CD4-positive, alpha-beta T cell treated with Interleukin-17A for 1 hour (primary cell): ENCODE measurements around the gene DYDC1.
"Not testable (repeated sequence)": the region's sequence is repeated elsewhere in the genome, so short reads cannot be mapped to it uniquely, and the experiment has no call there.

Experiments used
- DNase-seq: peaks from one replicate; pipeline ENCODE4 v3.0.0-alpha.2; 2020

DYDC1 gene

DNA sequence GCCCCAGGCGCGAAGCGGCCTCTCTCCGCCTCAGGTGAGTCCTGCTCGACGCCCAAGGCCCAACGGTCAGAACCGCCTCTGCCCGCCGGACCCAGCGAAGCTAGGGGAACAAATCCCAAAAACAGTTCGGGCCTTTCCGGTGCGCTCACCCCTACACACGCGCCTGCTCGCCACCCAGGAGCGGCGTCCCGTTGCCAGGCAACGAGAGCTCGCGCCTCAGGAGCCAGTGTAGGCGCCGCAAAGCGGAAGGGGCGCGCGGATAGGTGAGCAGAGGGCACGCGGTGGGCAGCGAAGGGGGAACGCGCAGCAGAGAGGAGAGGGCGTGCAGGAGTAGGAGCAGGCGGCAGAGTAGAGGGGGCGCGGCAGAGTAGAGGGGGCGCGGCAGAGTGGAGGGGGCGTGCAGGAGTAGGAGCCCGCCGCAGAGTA lies at the start of gene DYDC1, which contains the start of gene DYDC2:
Gene DYDC1, minus strand, starts transcription at position 193 of the 426 bp plus-strand sequence. CDS start 4,154 bp downstream, outside the sequence.
Gene DYDC2, plus strand, starts transcription at position 219 of the 426 bp plus-strand sequence. CDS start 5,663 bp downstream, outside the sequence.
- peak; percentile 5 for DNase-seq

DNA sequence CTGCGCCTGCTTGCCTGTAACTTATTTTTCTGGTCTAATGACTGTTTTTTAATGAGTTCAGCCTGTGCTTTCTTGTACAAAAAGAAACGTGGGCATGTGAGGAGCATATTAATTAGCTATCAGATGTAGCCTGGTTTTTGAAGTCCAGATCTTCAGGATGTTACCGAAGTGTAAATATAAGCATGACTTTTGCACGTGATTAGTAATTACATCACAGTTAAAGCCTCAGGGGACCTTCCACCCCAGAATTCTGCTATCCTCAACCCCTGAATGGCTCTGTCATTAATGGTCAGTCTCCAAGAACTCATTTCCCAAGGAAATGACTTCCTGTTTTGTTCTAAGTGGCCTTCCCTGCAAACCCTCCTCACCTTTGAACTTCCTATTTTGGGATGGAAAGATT lies 49.6 kb upstream of the DYDC1 start:
- DNase-seq, result no peak

DNA sequence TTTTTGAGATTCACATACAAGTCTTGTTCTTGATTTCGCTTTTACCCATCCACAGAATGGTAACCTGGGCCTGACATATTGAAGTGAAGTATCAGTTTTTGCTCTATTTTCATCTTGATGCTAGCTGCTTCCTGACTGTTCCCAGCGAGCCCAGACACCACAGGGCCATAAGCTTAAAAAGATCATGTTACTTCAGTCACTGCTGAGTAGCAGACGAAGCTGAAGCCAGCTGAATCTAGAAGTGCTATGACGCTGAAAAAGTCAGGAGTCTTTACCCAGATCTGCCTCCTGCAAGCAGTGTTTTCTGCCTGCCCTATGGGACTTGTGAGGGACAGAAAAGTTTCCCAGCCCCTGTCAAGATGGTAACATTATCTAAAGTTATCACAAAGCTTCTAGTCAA lies 49.1 kb upstream of the DYDC1 start:
- DNase-seq, result no peak

DNA sequence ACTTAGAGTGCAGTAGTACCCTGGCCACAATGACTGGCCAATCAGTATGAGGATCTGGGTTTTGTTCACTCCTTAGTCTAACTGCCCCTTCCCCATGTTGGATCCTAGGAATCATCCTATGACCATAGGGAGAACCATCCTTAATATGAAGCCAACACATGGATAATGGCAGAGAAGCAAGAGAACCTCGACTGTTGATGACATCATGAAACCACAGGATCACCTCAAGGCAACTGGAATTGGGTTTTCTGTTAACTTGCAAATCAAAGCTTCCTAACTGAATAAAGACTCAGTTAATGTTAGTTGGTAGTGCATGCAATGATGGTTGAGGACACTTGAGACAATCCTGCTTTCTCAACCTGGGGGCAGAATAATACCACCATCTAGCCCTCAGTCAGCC lies 48.5 kb upstream of the DYDC1 start:
- DNase-seq, result no peak

DNA sequence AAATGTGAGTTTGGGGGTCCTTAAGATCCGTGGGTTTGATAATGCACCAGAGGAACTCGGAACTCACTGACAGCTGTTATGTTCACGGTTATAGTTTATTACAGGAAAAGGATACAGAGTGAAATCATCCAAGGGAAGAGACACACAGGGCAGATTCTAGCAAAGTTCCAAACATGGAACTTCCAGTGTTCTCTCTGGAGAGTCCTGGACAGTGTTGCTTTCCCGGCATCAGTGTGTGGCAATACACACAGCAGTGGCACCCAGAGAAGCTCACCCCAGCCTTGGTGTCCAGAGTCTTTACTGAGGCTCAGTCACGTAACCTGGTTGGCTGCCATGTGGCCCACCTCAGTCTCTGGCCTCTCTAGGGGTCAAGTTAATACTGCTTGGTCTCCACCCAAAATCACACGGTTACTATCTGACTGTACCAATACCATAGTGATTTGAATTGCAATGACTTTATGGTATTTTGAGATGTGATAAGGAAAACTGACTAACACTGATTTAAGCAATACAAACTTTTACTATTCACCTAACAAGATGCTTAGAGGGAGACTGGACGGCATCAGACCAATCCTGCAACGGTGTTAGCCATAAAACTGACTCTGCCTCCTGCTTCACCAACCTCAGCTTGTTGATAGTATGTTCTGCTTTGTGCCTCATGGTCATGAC lies 43.7 kb upstream of the DYDC1 start:
- DNase-seq, result no peak

DNA sequence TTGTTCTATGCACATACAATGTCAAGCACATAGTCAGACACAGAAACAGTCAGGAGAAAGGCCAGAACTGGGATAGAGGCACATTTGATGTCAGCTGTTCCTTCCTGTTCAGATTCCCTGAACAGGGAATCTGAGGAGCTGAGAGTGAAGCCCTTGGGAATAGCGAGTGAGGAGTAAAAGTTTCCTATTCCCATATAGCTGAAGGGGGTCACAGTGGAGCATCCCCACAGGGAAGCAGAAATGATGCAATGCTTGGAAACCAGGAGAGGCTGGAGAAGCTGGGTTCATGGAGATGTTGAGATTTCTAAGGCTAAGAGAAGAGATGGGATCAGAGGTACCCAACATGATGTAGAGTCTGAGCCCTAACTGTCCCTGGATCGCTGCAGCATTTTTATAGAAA lies 40.5 kb upstream of the DYDC1 start:
- no peak for DNase-seq

DNA sequence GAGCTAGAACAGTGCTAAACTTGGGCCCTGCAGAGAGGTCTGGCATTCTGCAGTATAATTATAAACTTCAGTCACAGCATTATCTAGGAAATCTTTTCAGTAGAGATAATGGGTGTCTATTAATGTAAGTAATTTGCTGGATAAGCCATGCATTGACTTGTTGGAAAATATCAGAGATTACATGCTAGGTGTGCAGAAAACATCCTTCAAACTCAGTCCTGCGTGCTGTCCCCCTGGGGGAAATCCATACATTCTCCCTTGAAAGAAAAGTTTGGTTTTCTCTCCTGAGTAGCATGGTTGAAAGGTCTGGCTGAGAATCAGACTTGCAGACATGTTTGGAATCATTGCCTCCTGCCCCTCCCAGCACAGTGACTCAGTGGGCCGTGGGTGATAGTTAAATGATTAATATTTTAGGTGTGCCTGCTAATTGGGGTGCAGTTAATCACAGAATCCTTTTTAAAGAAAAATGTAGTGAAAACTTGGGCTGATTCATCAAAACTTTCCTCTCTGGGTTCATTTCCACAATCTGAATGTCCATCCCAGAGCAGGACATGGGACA lies 37.9 kb upstream of the DYDC1 start:
- no peak for DNase-seq

DNA sequence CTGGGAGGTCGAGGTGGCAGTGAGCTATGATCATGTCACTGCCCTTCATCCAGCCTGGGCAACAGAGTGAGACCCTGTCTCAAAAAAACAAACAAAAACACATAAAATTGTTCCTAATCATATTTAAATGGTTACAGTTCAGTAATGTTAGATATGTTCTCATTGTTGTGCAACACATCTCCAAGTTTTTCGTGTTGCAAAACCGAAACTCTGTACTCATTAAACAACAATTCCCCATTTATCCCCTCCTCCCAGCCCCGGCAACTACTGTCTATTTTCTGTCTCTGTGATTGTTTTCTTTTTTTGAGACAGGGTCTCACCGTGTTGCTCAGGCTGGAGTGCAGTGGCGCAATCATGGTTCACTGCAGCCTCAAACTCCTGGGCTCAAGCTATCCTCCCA lies 35.7 kb upstream of the DYDC1 start:
- DNase-seq, result no peak

DNA sequence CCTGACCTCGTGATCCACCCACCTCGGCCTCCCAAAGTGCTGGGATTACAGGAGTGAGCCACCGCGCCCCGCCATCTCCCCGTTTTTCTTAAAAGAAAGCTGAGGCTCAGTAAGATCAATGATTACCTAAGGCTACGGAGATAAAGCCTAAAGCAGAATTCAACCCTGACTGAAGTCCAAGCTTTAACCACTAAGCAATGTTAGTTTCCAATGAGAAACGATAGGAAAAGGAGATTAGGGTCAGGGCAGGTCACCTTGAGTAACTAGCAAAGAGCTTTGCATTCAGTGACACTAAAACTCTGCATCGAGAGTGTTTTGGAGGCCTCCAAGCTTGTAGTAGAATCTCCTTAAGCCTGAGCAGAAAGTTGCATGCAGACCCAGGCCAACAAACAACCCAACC lies 34.2 kb upstream of the DYDC1 start:
- DNase-seq, result no peak

DNA sequence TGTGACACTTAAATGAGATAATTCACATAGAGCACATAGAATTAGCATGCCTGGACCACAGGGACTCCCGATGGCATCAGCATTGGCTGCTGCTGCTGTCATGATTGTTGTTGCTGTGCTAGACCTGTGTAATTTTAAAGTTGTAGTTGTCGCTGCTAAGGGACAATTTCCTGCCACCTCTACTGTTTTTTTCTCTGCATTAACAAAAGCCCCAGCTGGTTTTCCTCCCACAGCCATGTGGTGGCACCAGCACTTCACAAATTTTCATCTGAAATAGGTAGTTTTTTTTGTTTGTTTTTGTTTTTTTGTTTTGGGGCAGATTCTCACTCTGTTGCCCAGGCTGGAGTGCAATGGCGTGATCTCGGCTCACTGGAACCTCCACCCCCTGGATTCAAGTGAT lies 26.4 kb upstream of the DYDC1 start:
- DNase-seq, result peak; percentile 63

DNA sequence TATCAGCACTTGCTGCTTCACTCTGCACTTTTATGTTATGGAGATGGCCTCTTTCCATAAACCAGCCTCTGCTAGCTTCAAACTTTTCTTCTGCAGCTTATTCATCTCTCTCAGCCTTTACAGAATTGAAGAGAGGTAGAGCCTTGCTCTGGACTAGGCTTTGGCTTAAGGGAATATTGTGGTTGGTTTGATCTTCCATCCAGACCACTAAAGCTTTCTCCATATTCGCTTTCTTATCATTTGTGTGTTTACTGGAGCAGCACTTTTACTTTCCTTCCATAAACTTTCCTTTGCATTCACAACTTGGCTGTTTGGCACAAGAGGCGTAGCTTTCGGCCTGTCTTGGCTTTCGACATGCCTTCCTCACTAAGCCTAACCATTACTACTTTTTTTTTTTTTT lies 23.6 kb upstream of the DYDC1 start:
- DNase-seq, result no peak

DNA sequence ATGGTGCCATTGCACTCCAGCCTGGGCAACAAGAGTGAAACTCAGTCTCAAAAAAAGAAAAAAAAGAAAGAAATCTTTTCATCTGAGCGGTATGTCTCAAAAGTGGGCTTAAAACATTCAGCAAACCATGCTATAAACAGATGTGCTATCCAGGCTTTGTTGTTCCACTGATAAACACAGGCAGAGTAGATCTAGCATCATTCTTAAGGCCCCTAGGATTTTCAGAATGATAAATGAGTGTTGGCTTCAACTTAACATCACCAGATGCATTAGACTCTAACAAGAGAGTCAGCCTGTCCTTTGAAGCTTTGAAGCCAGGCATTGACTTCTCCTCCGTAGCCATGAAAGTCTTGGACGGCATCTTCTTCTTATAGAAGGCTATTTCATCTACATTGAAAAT lies 23.1 kb upstream of the DYDC1 start:
- DNase-seq, result no peak

DNA sequence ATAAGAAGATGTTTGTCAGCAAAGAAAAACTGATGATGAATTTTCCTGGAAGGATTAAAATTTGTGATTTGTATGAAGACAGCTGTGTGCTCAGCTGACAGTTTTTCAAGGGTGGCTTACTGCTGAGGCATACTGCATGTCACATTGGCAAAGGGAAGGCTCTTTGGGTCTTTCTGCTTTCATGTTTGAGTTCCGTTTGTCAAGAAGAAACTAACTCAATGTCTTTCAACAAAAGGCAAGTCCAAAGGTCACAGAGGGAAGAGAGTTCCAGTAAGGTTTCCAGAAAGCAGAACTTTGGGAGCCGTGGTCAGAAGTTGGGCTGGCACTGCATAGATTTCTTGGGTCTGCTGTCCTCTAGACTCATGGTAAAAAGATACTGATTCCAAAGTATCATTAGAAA lies 16.9 kb upstream of the DYDC1 start:
- no peak for DNase-seq

DNA sequence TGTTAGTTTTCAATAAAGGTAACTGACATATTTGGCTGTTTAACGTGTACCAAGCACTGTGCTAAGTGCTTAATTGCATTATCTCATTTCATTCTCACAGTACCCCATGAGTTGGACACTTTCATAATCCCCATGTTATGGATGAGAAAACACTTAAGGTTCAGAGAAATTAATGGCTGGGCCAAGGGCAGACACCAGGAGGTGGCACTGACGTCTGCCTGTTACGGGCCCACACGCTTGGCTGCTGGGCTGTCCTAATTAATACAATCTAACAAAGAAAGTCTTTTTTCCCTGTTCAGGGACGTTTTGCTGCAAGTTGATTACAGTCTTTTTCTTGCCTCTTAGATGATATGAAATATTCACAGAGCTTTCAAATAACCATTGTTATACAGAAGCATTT lies 16.1 kb upstream of the DYDC1 start:
- DNase-seq, result no peak

DNA sequence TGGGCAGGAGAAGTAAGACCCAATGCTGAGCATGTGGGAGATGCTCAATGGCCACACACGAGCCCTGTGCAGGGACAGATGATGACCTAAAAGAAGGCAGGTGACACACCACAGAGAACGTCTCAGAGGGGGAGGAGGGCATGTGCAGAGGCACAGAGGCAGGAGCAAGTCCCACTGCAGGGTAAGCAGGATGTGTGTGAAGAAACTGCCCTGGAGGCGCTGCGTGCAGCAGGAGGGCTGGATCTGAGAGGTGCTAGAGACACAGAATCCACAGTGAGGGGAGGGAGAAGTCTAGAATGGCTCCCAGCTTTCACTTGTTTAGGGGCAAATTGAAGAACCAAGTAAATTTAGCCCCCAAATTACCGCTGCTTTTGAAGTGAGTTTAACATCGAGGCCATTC lies 14.9 kb upstream of the DYDC1 start:
- no peak for DNase-seq

DNA sequence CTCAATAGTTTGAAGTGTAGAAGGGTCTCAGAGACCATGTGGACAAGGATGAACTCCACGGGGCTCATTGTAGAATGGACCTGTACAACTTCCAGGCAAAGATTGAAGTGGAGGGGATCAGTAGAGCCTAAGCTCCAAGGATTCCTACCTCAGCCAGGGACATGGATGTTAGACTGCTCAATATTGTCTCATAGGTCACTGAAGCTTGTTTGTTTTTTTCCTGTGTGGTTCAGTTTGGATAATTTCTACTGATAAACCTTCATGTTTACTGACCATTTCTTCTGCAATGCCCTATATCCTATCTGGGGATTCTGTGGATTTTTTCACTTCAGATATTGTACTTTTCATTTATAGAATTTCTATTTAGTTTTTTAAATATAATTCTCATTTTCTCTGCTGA lies 9.0 kb upstream of the DYDC1 start:
- no peak for DNase-seq

DNA sequence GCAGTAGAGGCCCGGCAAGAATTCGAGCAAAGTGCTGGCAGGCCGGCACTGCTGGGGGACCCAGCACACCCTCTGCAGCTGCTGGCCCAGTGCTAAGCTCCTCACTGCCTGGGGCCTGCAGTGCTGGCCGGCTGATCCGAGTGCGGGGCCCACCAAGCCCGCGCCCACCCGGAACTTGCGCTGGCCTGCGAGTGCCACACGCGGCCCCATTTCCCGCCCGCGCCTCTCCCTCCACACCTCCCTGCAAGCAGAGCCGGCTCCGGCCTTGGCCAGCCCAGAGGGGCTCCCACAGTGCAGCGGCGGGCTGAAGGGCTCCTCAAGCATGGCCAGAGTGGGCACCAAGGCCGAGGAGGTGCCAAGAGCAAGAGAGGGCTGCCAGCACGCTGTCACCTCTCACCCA lies 3.1 kb upstream of the DYDC1 start:
- DNase-seq, result no peak

DNA sequence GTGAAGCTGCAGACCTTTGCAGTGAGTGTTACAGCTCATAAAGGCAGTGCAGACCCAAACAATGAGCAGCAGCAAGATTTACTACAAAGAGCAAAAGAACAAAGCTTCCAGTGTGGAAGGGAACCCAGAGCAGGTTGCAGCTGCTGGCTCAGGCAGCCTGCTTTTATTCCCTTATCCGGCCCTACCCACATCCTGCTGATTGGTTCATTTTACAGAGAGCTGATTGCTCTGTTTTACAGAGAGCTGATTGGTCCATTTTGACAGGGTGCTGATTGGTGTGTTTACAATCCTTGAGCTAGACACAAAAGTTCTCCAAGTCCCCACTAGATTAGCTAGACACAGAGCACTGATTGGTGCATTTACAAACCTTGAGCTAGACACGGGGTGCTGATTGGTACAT lies 2.4 kb upstream of the DYDC1 start:
- DNase-seq, result not testable (repeated sequence)

DNA sequence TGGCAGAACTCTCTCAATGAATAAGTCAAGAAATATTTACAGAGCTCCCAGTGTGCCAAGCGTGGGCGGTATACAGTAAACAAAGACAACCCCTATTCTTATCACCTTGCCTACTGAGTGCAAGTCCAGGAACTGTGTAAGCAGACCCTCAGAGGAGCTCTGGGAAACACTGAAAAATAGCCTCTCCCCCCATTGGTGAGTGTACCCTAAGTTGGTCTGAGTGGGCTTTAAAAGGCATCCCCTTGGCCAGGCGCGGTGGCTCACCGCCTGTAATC lies 1.2 kb upstream of the DYDC1 start:
- no peak for DNase-seq

DNA sequence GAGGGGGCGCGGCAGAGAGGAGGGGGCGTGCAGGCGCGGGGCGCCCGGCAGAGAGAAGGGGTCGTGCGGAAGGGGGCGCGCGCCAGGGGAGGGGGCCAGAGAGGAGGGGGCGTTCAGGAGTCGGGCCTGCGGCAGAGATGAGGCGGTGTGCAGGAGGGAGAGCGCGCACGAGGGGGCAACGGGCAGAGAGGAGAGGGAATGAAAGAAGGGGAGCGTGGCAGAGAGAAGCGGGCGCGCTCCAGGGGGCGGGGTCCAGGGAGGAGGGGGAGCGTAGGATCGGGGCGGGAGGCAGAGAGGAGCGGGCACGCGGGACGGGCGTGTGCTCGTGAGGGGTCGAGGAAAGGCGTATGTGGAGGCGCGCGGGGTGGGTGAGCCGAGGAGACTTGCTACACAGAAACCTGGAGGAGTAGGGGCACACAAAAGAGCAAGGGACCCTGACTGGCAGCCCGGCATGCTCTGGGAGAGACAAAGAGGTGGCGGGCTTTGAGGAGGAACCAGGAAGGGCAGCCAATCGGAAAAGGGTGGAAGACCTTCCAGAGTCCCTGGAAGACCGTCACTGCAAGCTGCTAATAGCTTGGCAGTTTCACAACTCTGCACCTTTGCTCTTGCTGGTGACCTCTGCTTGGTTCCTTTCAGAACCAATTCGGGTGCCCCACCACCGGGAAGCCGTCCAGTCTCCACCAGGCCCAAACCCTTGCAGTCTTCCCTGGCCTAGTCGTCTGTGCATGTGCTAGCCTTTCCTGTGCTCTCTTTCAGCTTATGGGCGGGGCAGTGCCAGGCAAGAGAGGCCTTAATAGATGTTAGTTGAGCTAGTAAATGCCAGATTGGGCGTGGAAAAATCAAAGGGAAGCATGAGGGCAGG lies 665 bp upstream of the DYDC1 start:
- DNase-seq, result no peak

DNA sequence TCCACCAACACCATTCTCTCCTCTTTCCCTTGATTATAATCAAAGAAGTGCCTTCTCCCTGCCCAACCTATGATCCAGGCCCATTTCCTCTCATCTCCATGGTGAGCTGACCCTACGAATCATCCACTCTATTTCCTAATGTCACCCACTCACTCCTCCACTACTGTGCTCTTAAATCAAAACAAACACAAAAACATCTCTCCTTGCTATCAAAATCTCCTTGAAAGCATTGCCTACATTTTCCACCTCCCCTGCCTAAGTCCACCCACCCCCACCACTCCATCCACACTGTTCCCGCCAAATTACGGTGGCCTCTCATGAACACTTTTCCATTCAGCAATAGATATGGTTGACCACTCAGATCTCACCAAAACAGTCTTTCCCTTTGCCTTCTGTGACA lies 5.3 kb downstream of the DYDC1 start:
- DNase-seq, result no peak

DNA sequence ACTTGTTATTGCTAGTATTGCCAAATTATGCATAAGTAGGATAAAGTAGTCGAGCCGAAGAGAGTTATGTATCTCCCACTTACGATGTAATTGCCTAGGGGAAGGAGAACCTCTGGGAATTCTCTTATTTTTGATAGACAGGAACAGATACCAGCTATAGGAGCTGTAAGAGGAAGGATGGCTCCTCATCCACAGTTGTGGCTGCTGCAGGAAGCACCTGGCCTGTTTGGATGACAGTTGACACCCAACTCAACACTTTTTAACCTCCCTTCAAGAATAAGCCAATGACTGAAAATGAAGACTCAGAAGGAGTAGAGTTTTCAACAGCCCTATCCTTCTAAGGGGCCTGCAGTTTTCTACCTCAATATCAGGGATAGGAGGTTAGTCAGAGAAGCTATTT lies 6.3 kb downstream of the DYDC1 start:
- DNase-seq, result no peak

DNA sequence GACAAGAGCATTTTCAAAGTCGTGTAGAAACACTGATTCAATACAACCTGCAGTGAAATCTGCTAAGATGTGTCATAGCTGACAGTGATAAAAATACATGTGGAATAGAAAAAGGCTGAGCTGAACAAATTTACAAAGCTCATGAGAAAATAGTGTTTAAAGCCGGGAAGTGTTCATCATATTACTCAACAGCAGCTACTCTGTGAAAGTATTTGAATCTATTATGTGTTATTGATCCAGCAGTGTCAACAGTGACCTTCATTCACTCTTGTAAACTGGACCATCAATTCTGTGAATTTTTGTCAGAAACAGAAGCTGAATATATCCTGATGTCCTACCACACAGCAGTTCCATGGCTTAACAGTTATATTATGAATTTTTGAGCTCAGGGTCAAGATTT lies 11.6 kb downstream of the DYDC1 start:
- no peak for DNase-seq

DNA sequence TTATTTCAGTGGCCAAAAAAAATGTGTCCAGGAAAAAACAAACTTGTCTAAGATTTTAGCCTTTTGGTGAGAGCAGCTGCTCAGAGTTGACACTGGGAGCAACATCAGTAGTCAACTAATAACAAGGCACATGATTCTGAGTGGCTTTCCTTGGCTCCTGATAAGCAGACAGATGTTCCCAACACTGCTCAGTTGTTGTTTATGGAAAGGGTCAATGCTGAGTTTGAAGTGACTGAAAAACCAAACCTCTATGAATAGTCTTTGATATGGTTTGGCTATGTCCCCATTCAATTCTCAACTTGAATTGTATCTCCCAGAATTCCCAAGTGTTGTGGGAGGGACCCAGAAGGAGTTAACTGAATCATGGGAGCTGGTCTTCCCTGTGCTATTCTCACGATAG lies 12.3 kb downstream of the DYDC1 start:
- no peak for DNase-seq
